HEK293 (cell line): ENCODE measurements around the gene LNPEP.

Experiments used
- CTCF ChIA-PET: fragments of 350-600 bp; formaldehyde crosslinking; extraction: SDS; loops from one replicate; lab custom pipeline; 2021; ENCODE audit warnings: antibody characterized with exemption; lab: Yijun Ruan, JAX
- POLR2A ChIA-PET: fragments of 300-600 bp; formaldehyde crosslinking; extraction: SDS; loops from one replicate; lab custom pipeline; 2020; ENCODE audit warnings: antibody characterized with exemption, inconsistent platforms; lab: Yijun Ruan, JAX
- H3K27ac ChIP-seq: fragments of 200-500 bp; sonication (Bioruptor generic); 2 replicates; pipeline ENCODE4 v1.5.1; 2014; ENCODE audit warnings: low read depth, low read length, control low read depth, inconsistent platforms; ENCODE audit errors: extremely low read depth
- H3K36me3 ChIP-seq, 2 experiments: fragments of 200-500 bp in 1 of 2; sonication (Bioruptor generic) in 1 of 2; 1 replicate in 1 of 2; 2 replicates in 1 of 2; pipeline ENCODE4 v1.5.1; 2014 to 2017; ENCODE audit warnings: inconsistent platforms in 2 of 2, low read length in 2 of 2; ENCODE audit not compliant: control insufficient read depth in 2 of 2, insufficient read depth in 1 of 2
- H3K4me1 ChIP-seq: fragments of 200-500 bp; sonication (Bioruptor generic); 2 replicates; pipeline ENCODE4 v1.5.1; 2014; ENCODE audit warnings: mild to moderate bottlenecking, low read length, inconsistent platforms; ENCODE audit not compliant: control insufficient read depth, insufficient read depth
- H3K4me3 ChIP-seq: 2 replicates; pipeline ENCODE4 v1.5.1; 2011; ENCODE audit warnings: low read depth, mild to moderate bottlenecking, control low read depth, low read length, moderate library complexity
- H3K9me3 ChIP-seq: fragments of 200-500 bp; sonication (Bioruptor generic); 2 replicates; pipeline ENCODE4 v1.5.1; 2014; ENCODE audit warnings: low read depth, low read length, inconsistent platforms; ENCODE audit not compliant: control insufficient read depth, insufficient read depth
- KLF17 ChIP-seq: fragments of 450-650 bp; formaldehyde crosslinking; IDR thresholded peaks from 2 replicates; pipeline ENCODE4 v1.5.1; 2016; ENCODE audit warnings: missing biosample characterization, missing genetic modification characterization
- KLF8 ChIP-seq: fragments of 450-650 bp; formaldehyde crosslinking; IDR thresholded peaks from 2 replicates; pipeline ENCODE4 v1.5.1; 2016; ENCODE audit warnings: missing biosample characterization, missing genetic modification characterization
- OSR2 ChIP-seq: fragments of 450-650 bp; formaldehyde crosslinking; IDR thresholded peaks from 2 replicates; pipeline ENCODE4 v1.5.1; 2016; ENCODE audit warnings: missing biosample characterization, missing genetic modification characterization
- OVOL3 ChIP-seq: fragments of 450-650 bp; formaldehyde crosslinking; IDR thresholded peaks from 2 replicates; pipeline ENCODE4 v1.5.1; 2016; ENCODE audit warnings: missing biosample characterization, missing genetic modification characterization
- PATZ1 ChIP-seq: fragments of 450-650 bp; formaldehyde crosslinking; IDR thresholded peaks from 2 replicates; pipeline ENCODE4 v1.5.1; 2016; ENCODE audit warnings: missing biosample characterization, missing genetic modification characterization
- PRDM1 ChIP-seq: fragments of 450-650 bp; formaldehyde crosslinking; IDR thresholded peaks from 2 replicates; pipeline ENCODE4; 2016; ENCODE audit warnings: missing biosample characterization, missing genetic modification characterization
- REPIN1 ChIP-seq: fragments of 450-650 bp; formaldehyde crosslinking; IDR thresholded peaks from 2 replicates; pipeline ENCODE4 v1.5.1; 2017; ENCODE audit warnings: missing biosample characterization, missing genetic modification characterization, low read depth
- WT1 ChIP-seq: fragments of 450-650 bp; formaldehyde crosslinking; IDR thresholded peaks from 2 replicates; pipeline ENCODE4 v1.5.1; 2016; ENCODE audit warnings: missing biosample characterization, missing genetic modification characterization
- YY2 ChIP-seq: fragments of 450-650 bp; formaldehyde crosslinking; IDR thresholded peaks from 2 replicates; pipeline ENCODE4 v1.5.1; 2016; ENCODE audit warnings: missing biosample characterization, missing genetic modification characterization
- ZBTB48 ChIP-seq: fragments of 450-650 bp; formaldehyde crosslinking; IDR thresholded peaks from 2 replicates; pipeline ENCODE4 v1.5.1; 2016; ENCODE audit warnings: missing biosample characterization, missing genetic modification characterization
- ZNF114 ChIP-seq: fragments of 450-650 bp; formaldehyde crosslinking; IDR thresholded peaks from 2 replicates; pipeline ENCODE4 v1.5.0; 2017; ENCODE audit warnings: missing biosample characterization, missing genetic modification characterization
- ZNF121 ChIP-seq: fragments of 450-650 bp; formaldehyde crosslinking; IDR thresholded peaks from 2 replicates; pipeline ENCODE4 v1.5.1; 2016; ENCODE audit warnings: missing biosample characterization, missing genetic modification characterization
- ZNF133 ChIP-seq: fragments of 450-650 bp; formaldehyde crosslinking; IDR thresholded peaks from 2 replicates; pipeline ENCODE4 v1.5.1; 2016; ENCODE audit warnings: missing biosample characterization, missing genetic modification characterization
- ZNF214 ChIP-seq: fragments of 450-650 bp; formaldehyde crosslinking; IDR thresholded peaks from 2 replicates; pipeline ENCODE4 v1.5.1; 2017; ENCODE audit warnings: missing biosample characterization, mild to moderate bottlenecking, missing genetic modification characterization, borderline replicate concordance
- ZNF221 ChIP-seq: fragments of 450-650 bp; formaldehyde crosslinking; IDR thresholded peaks from 2 replicates; pipeline ENCODE4 v1.5.1; 2017; ENCODE audit warnings: missing biosample characterization, missing genetic modification characterization, borderline replicate concordance
- ZNF23 ChIP-seq: fragments of 450-650 bp; formaldehyde crosslinking; IDR thresholded peaks from 2 replicates; pipeline ENCODE4 v1.5.1; 2016; ENCODE audit warnings: missing biosample characterization, missing genetic modification characterization, borderline replicate concordance
- ZNF266 ChIP-seq: fragments of 450-650 bp; formaldehyde crosslinking; IDR thresholded peaks from 2 replicates; pipeline ENCODE4 v1.5.1; 2016; ENCODE audit warnings: missing biosample characterization, missing genetic modification characterization, low read depth
- ZNF280D ChIP-seq: fragments of 450-650 bp; formaldehyde crosslinking; IDR thresholded peaks from 2 replicates; pipeline ENCODE4 v1.5.1; 2016; ENCODE audit warnings: missing biosample characterization, missing genetic modification characterization
- ZNF354C ChIP-seq: fragments of 450-650 bp; formaldehyde crosslinking; IDR thresholded peaks from 2 replicates; pipeline ENCODE4 v1.5.1; 2016; ENCODE audit warnings: missing biosample characterization, missing genetic modification characterization, low read depth, borderline replicate concordance
- ZNF530 ChIP-seq: fragments of 450-650 bp; formaldehyde crosslinking; IDR thresholded peaks from 2 replicates; pipeline ENCODE4 v1.5.1; 2016; ENCODE audit warnings: low read depth, missing biosample characterization, missing genetic modification characterization
- ZNF585B ChIP-seq: fragments of 450-650 bp; formaldehyde crosslinking; IDR thresholded peaks from 2 replicates; pipeline ENCODE4 v1.5.1; 2016; ENCODE audit warnings: missing biosample characterization, missing genetic modification characterization
- ZNF596 ChIP-seq: fragments of 450-650 bp; IDR thresholded peaks from 2 replicates; pipeline ENCODE4 v1.5.0; 2018; ENCODE audit warnings: missing biosample characterization, mild to moderate bottlenecking, missing genetic modification characterization, moderate library complexity
- ZNF639 ChIP-seq: fragments of 450-650 bp; formaldehyde crosslinking; IDR thresholded peaks from 2 replicates; pipeline ENCODE4 v1.5.1; 2016; ENCODE audit warnings: missing biosample characterization, missing genetic modification characterization
- ZNF654 ChIP-seq: fragments of 450-650 bp; formaldehyde crosslinking; IDR thresholded peaks from 2 replicates; pipeline ENCODE4 v1.5.1; 2016; ENCODE audit warnings: low read depth, missing biosample characterization, missing genetic modification characterization
- ZNF777 ChIP-seq: fragments of 450-650 bp; formaldehyde crosslinking; IDR thresholded peaks from 2 replicates; pipeline ENCODE4 v1.5.1; 2017; ENCODE audit warnings: missing biosample characterization, missing genetic modification characterization, borderline replicate concordance
- ZNF843 ChIP-seq: fragments of 450-650 bp; formaldehyde crosslinking; IDR thresholded peaks from 2 replicates; pipeline ENCODE4 v1.5.1; 2016; ENCODE audit warnings: missing biosample characterization, missing genetic modification characterization
- ZXDB ChIP-seq: fragments of 450-650 bp; formaldehyde crosslinking; IDR thresholded peaks from 2 replicates; pipeline ENCODE4 v1.5.1; 2016; ENCODE audit warnings: missing biosample characterization, missing genetic modification characterization

LNPEP gene

GRCh38 chr5:97043511-97043910 lies 107.6 kb downstream of the LNPEP start (continued):
- no peak for TF ChIP-seq YY2
- no peak for TF ChIP-seq ZNF530
- no peak for TF ChIP-seq WT1 (tag by site-specific recombination)
- TF ChIP-seq ZNF133 (tag by site-specific recombination) = no peak
- TF ChIP-seq OSR2 (tag by site-specific recombination) = no peak
- no peak for TF ChIP-seq OVOL3 (tag by site-specific recombination)
- TF ChIP-seq KLF17 = no peak
- TF ChIP-seq ZNF639 = no peak
- TF ChIP-seq KLF8 = no peak
- TF ChIP-seq PRDM1 (tag by site-specific recombination) = no peak
- no peak for TF ChIP-seq ZNF114 (tag by site-specific recombination)

GRCh38 chr5:97044052-97044451 lies 108.2 kb downstream of the LNPEP start:
- Histone ChIP-seq H3K9me3 (no peaks in the 10 kb centered on the region), H3K27ac (no peak overlapping the region), H3K4me1 (no peaks in the 10 kb centered on the region), H3K36me3 (no peaks in the 10 kb centered on the region), H3K4me3 (no peak overlapping the region)
- no peak for TF ChIP-seq ZNF354C (tag by site-specific recombination)
- no peak for TF ChIP-seq ZXDB (tag by site-specific recombination)
- TF ChIP-seq ZNF280D (tag by site-specific recombination) = no peak
- TF ChIP-seq ZNF121 (tag by site-specific recombination) = no peak
- TF ChIP-seq ZNF585B (tag by site-specific recombination) = no peak
- TF ChIP-seq ZBTB48 (tag by site-specific recombination) = no peak
- no peak for TF ChIP-seq ZNF221 (tag by site-specific recombination)
- TF ChIP-seq PATZ1 (tag by site-specific recombination) = no peak
- no peak for TF ChIP-seq ZNF843 (tag by site-specific recombination)
- no peak for TF ChIP-seq ZNF777 (tag by site-specific recombination)
- TF ChIP-seq ZNF654 = no peak
- TF ChIP-seq ZNF23 (tag by site-specific recombination) = no peak
- no peak for TF ChIP-seq ZNF114 (tag by site-specific recombination)
- TF ChIP-seq ZNF596 = no peak
- TF ChIP-seq ZNF266 = no peak
- no peak for TF ChIP-seq ZNF214 (tag by site-specific recombination)
- no peak for TF ChIP-seq REPIN1
- CTCF ChIA-PET = interaction anchor here (0.5 to 4.2 kb wide), 12 partner anchors 17 to 1752 kb away, joined by 3 to 28 read pairs (median 5); partner anchors contain the start of gene LIX1
- POLR2A ChIA-PET = no interaction called here
